HG02678 (cell line): ENCODE measurements around the gene SYT7.

ENCODE experiments used
- ATAC-seq: cut with Tn5 transposase; IDR thresholded peaks from one replicate; pipeline ENCODE4 v1.9.1; 2021; ENCODE audit warnings: mild to moderate bottlenecking, moderate library complexity; ENCODE audit not compliant: unreplicated experiment

Gene SYT7

GRCh38 chr11:61539831-61540357 is 41.0 kb downstream of the SYT7 start:
- ATAC-seq, result no peak

GRCh38 chr11:61539006-61539405 is 41.9 kb downstream of the SYT7 start:
- no peak for ATAC-seq

GRCh38 chr11:61538636-61538961 is 42.3 kb downstream of the SYT7 start:
- ATAC-seq, result no peak

- no peak for ATAC-seq
Observed at GRCh38 chr11:61537326-61537725, 43.5 kb downstream of the SYT7 start.

- no peak for ATAC-seq
Observed at GRCh38 chr11:61536676-61537270, 44.1 kb downstream of the SYT7 start.

GRCh38 chr11:61535998-61536675 is 44.7 kb downstream of the SYT7 start:
- no peak for ATAC-seq

- no peak for ATAC-seq
Observed at GRCh38 chr11:61534933-61535839, 45.7 kb downstream of the SYT7 start.

GRCh38 chr11:61534025-61534932 is 46.6 kb downstream of the SYT7 start:
- ATAC-seq, result no peak

GRCh38 chr11:61533401-61533800 is 47.5 kb downstream of the SYT7 start:
- ATAC-seq, result no peak

- no peak for ATAC-seq
Observed at GRCh38 chr11:61533039-61533375, 47.9 kb downstream of the SYT7 start.

- ATAC-seq, result no peak
Observed at GRCh38 chr11:61532134-61533038, 48.5 kb downstream of the SYT7 start.

- ATAC-seq, result no peak
Observed at GRCh38 chr11:61531044-61531443, 49.8 kb downstream of the SYT7 start.

- no peak for ATAC-seq
Observed at GRCh38 chr11:61529537-61530225, 51.2 kb downstream of the SYT7 start.

- no peak for ATAC-seq
Observed at GRCh38 chr11:61528114-61528513, 52.8 kb downstream of the SYT7 start.

- ATAC-seq, result no peak
Observed at GRCh38 chr11:61526956-61527731, 53.7 kb downstream of the SYT7 start.

GRCh38 chr11:61526229-61526628 is 54.6 kb downstream of the SYT7 start:
- no peak for ATAC-seq

- no peak for ATAC-seq
Observed at GRCh38 chr11:61524963-61525587, 55.8 kb downstream of the SYT7 start.

- ATAC-seq, result no peak
Observed at GRCh38 chr11:61524446-61524845, 56.4 kb downstream of the SYT7 start.
